HG03095 (cell line): ENCODE results near the gene SPDYE16.
"Not testable (repeated sequence)": the region's sequence is repeated elsewhere in the genome, so short reads cannot be mapped to it uniquely, and the experiment has no call there.

Source experiments
- ATAC-seq: cut with Tn5 transposase; IDR thresholded peaks from one replicate; pipeline ENCODE4 v1.9.1; 2021; ENCODE audit warnings: moderate library complexity; ENCODE audit not compliant: unreplicated experiment

SPDYE16 gene

DNA sequence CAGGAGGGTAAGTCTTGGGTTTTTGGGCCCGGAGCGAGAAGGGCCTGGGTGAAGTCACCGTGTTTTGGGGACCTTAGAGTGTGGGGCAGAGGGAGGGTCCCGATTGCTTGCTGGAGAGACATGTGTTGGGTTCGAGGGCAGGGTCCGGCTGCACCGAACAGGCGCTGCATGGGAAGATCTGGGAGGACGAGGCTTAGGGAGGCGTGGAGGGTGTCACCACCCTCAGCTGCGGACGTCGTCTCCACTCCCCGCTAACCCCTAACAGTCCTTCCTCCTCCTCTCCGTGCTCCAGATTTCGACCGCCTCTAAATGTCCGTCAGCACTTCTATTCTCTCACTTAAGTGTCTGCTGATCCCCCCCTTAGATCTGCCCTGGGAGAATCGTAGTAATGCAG lies 6.8 kb upstream of the SPDYE16 start:
- not testable (repeated sequence) for ATAC-seq

DNA sequence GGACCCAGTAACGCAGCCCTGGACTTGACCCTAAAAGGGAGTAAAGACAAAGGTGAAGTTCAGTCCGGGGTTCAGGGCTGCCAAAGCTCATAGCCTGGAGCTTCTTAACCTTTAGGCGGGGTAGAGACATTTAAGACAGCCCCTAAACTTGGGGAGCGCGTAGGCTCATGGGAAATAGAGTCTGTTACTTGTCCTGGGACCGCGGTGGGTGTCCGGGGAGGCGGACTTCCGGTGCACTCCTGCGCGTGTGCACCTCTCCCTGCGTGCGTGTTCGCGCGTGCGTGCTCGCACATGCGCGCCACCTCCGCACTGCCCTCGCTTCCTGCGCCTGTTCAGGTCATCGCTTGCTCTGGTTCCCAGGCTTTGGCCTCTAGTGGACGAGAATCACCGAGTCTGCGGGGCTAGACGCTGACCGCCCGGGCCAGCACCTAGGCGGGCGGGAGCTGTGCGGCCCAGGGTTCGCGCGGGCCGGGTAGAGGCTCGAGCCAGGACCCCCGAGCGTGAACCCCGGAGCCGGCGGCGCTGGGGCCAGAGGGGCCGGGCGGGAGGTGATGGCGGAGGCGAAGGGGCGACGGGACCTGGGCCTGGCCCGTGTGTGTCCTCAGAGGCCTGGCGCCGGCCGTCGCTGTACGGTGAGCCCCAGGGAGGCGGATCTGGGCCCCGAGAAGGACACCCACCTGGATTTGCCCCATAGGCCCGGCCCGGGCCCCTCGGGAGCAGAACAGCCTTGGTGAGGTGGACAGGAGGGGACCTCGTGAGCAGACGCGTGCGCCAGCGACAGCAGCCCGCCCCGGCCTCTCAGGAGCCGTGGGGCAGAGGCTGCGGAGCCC lies 6.1 kb upstream of the SPDYE16 start:
- peak; percentile 99 for ATAC-seq

DNA sequence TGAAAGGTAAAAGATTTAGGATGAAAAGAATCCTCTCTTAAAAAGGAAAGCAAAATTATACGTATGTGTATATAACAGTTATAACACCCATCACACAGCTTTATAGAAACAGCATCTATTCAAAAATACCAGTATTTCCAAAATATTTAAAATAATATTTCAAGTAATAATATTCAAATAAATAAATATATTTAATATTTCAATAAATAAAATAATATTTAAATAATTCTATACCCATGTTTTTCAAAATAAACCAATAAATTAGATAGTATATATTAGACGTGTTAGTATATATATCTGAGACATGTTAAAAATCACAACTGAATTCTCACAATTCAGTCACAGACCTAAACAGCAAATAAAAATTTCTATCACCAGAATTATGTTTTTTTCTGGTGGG lies 11.5 kb downstream of the SPDYE16 start:
- ATAC-seq: not testable (repeated sequence)

DNA sequence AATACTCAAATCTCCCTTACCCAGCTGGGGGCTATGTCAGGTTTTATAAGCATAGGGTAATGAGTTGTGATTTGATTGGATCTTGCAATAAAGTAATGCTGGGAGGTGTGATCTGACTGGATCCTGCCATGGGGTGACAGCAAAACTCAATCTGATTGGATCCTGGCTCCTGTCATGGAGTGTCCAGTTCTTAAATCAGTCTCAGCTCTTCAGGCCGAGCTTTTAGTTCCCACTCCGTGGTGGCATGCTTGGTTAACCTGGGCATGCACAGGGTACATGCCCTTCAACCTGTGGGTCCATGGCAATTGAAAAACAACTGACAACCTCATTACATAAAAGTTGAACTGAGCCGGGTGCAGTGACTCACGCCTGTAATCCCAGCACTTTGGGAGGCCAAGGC lies 16.9 kb downstream of the SPDYE16 start:
- ATAC-seq: not testable (repeated sequence)

DNA sequence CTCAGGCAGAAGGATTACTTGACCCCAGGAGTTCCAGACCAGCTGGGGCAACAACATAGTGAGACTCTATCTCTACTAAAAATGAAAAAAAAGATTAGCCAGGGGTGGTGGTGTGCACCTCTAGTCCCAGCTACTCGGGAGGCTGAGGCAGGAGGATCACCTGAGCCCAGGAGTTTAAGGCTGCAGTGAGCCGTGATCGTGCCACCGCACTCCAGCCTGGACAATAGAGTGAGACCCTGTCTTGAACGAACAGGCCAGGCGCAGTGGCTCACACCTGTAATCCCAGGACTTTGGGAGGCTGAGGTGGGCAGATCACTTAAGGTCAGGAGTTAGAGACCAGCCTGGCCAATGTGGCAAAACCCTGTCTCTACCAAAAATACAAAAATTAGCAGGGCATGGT lies 26.2 kb downstream of the SPDYE16 start:
- not testable (repeated sequence) for ATAC-seq

DNA sequence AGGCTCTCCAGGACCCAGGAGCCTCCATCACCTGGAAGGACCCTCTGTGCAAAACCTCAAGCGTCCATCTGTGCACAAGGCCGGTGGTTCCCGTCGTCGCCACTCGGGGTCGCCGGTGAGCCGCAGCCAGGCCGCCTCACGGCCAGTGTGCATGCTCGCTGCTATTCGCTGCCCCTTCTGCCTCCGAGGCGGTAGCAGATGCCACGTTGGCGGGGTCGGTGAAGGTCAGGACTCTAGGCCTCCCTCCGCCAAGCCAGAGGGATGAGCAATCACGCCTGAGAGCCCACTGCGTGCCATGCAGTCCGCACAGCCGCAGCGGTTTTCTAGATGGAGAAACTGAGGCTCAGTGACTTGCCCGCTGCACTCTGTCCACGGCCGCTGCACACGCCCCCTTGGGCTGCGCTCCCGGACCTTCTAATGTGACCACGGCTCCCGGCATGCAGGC lies 27.1 kb downstream of the SPDYE16 start:
- ATAC-seq: no peak

DNA sequence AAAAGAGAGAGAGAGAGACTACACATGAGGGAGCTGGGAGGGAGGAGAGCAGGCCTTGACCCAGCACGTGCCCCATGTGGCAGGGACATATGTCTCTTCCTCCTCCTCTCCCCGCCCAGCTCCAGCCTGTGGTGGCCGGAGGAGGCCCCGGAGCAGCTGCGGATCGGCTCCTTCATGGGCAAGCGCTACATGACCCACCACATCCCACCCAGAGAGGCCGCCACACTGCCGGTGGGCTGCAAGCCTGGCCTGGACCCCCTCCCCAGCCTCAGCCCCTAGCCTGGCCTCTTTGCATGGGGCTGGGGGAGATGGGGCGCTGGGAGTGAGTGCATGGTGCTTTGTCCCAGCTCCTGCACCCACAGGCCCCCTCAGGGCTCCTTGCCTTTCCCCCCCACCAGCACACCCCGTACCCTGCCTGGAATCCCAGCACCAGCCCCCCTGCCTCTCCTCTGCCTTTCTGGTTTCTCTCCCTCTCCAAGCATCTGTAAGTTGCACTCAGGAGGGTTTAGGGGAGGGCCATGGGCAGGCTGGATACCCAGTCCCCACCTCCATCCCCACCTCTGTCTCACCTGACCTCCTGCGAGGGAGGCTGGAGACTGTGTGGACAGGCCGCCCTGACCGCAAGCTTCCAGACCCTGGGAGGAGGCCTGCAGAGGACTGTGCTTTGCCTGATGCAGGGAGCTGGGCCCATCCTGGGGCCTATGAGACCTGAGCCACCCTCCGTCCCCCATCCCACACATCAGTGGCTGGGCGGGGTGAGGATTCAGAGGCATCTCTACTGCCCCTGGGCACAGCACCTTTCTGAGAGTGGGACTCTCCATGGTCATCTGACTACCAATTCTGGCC lies 27.9 kb downstream of the SPDYE16 start:
- ATAC-seq: no peak

DNA sequence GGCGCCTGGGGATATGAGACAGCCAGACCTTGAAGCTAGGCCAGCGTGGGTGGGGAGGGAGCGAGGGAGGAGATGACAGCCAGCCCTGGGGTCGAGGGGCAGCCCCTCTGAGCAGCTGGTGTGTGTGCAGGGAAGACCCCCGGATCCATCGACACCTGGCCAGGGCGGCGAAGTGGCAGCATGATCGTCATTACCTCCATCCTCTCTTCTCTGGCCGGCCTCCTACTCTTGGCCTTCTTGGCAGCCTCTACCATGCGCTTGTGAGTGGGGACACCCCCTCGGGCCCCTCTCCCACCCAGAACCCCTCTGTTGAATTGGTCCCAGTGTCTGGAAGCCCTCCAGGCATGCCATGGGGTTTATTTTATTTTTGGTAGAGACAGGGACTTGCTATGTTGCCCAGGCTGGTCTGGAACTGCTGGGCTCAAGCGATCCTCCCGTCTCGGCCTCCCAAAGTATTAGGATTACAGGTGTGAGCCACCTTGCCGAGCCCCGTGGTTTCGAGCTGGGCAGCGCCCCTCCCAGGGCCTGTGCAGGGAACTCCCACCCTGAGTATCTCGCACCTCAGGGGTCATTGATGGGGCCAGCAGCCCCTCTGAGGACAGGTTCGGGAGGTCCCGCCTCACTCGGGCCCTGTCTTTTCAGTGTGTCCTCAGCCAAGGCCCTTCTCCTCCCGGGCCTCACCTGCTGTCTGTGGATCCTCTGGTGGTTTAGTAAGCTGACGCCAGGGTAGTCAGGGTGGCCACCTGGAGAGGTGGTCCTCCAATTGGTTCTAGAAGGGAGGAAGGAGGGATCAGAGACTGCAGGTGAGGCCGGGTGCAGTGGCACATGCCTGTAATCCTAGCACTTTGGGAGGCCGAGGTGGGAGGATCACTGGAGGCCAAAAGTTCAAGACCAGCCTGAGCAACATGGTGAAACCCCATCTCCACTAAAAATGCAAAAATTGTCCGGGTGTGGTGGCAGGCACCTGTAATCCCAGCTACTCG lies 29.0 kb downstream of the SPDYE16 start:
- no peak for ATAC-seq

DNA sequence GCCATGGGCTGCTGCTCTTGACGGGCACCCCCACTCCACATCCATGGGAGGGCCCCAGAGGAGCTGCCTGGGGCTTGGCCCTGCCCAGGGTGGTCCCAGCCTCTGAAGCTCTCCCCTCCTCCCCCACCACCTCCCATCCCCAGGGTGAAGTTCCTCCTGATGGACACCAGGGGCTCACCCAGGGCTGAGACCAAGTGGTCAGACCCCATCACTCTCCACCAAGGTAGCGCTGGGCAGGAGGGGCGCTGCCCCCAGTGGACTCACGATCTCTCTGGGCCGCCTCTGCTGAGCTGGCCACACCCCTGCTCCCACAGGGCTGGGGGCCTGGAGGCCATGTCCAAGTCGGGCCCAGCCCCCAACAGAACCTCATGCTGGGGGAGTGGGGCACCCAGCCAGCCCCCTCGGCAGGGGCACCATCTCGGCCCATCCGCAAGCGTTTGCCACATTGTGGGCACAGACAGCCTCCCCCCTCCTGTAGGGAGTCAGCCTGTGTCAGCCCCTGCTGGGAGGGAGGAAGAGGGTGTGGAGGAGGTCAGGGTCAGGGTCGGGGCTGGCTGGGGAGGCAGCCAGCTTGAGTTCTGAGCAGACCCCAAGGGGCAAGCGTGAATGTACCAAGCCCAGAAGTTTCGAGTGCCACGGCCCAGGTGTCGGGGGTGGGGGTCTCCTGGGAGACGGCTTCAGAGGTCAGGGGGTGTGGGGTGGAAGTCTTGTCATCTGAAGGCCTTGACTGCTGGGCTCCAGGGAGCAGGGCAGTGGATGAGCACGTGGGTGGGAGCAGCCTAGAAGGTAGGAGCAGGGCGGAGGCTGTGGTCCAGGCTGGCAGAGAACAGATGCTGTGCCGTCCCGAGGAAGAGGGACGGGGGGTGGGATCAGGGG lies 29.9 kb downstream of the SPDYE16 start:
- ATAC-seq: no peak

DNA sequence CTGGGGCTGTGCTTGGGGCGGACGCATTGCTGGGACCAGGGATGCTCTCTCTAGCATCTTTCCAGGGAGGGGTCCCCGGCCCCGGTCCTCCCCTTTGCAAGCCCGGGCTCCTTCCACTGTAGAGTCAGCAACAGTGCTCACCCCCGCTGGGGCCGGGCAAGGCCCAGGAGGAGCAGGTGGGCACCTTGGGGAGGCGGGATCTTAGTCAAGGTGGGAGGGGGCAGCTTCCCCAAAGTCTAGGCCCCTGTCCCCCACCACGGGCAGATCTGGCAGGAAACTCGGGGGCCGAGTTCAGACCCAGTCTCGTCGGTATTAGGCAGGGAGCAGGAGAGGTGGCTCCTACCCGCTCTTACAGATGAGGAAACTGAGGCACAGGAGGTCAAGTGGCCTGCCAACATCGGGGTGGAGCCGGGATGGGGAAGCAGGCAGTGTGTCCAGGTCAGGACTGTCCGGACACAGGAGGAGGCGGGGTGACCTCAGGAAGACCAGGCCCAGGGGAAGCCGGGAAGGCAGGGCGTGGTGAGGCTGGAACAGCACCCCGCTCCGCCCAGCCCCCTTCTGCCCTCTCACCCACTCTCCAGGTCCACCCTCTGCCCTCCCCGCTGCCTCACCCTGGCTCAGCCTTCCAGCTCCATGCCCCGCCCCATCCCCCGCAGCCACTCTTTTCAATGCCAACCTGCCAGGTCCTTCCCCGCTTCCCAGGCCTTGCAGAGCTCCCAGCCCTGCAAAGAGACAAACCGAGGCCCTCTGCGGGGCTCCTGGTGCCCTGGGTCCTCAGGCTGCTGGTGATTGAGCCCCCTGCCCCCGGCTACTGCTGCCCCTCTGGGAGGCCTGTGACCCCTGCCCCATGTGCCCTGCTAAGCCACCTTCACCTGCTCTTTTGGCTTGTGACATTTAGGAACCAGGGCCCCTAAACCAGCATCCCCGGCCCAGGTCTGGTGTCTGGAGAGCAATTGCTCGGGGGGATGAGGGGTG lies 30.9 kb downstream of the SPDYE16 start:
- ATAC-seq: not testable (repeated sequence)

DNA sequence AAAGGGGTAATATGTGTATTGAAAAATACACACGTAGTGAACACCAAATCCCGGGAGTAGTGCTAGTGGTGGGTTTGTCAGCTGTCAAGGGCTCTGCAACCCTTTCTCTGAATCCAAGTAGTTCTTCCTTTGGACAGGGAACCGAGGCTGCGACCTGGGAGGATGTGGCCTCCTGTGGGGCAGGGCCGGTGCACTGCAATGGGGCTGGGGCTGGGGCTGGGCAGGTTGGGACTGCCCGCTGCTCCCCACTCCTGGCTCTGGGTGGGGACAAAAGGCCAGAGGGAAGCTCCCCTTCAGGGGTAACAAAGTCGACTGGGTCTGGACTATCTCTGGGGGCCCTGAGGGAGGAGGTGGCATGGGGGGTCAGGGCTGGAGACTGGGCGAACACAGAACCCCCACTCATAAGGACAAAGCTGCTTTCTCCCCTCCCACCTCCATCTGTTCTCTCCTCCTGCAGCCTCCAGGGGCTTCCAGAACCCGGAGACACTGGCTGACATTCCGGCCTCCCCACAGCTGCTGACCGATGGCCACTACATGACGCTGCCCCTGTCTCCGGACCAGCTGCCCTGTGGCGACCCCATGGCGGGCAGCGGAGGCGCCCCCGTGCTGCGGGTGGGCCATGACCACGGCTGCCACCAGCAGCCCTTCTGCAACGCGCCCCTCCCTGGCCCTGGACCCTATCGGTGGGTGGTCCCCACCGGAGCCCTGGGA lies 31.7 kb downstream of the SPDYE16 start:
- not testable (repeated sequence) for ATAC-seq

DNA sequence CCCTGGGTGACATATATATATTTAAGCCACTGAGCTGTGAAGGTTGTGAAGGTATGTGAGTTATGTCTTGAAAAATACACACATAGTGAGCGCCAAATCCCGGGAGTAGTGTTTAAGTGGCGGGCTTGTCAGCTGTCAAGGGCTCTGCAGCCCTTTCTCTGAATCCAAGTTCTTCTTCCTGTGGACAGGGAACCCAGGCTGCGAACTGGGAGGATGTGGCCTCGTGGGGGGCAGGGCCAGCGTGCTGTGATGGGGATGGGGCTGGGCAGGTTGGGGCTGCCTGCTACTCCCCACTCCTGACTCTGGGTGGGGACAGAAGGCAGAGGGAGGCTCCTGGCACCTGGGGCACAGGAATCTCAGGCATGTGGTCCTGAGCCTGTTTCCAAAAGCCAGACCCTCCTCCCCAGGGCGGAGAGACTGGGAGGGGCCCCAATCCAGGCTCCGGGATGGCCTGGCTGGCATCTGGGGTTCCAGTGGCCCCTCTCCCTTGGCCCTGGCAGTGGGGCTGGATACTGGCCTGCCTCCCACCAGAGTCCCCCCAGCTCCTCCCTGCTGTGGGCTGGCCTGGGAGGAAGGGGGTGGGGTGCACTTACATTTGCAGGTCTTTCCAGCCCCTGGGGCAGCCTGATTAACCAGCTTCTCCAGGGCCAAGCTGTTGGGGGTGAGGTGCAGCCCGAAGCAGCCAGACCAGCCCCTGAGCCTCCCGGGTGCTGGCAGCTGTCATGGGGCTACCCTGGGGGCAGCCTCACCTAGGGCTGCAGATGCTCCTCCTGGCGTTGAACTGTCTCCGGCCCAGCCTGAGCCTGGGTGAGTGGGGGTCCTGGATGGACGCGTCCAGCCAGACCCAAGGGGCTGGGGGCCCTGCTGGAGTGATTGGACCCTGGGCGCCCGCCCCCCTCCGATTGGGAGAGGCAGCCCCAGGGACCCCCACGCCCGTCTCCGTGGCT lies 32.9 kb downstream of the SPDYE16 start, which contains the start of gene UPK3B:
Gene UPK3B (plus strand): TSS at position 622 of the 947 bp plus-strand sequence. CDS start 101 bp downstream, at position 723.
- no peak for ATAC-seq

DNA sequence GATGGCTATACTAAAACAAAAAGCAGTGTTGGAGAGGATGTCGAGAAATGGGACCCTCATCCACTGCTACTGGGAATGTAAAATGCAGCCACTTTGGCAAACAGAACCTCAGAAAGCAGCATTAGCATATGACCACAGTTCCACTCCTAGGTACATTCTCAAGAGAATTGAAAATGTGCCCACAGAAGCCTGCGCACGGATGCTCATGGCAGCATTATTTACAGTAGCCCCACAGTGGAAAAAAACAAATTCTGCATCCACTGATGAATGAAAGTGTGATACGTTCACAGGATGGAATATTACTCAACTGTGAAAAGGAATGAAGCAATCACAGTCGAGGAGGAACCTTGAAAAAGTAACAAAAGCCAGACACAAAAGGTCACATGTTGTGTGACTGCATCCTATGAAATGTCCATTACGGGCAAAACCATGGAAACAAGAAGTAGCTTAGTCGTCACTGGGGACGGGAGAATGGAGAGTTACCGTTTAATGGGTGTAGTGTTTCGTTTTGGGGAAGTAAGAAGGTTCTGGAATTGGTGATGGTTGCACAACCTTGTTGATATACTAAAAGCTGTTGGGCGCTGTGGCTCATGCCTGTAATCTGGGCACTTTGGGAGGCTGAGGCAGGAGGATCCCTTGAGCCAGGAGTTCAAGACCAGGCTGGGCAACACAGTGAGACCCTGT lies 35.2 kb downstream of the SPDYE16 start:
- ATAC-seq: no peak

DNA sequence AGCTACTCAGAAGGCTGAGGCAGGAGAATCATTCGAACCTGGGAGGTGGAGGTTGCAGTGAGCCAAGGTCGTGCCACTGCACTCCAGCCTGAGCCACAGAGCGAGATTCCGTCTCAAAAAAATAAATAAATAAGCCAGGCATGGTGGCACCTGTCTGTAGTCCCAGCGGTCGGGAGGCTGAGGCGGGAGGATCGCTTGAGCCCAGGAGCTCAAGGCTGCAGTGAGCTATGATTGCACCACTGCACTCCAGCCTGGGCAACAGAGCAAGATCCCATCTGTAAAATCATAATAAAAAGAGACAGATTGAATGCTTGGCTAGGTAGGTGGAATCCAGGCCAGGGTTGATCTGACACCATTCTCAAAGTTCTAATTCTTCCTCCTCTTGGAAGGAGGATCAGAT lies 36.5 kb downstream of the SPDYE16 start:
- not testable (repeated sequence) for ATAC-seq

DNA sequence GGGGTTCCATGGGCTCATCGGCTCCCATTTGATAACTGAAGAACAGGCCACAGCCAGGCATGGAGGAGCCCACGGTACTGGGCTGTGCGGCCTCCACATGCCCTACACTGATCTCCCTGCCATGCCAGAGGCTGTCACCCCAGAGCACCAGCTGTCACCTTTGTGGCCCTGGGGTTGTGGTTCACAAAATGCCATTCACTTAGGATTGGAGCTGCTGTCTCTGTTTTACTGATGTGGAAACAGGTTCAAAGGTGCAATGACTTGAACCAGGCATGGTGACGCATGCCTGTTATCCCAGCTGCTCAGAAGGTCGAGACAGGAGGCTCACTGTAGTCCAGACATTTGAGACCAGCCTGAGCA lies 37.0 kb downstream of the SPDYE16 start:
- ATAC-seq: no peak
